HG03045 (cell line): Measurements from ENCODE around the gene CBX5.
"Not testable (repeated sequence)": the region's sequence is repeated elsewhere in the genome, so short reads cannot be mapped to it uniquely, and the experiment has no call there.

Experiments used
- ATAC-seq: cut with Tn5 transposase; IDR thresholded peaks from one replicate; pipeline ENCODE4 v1.9.1; 2021; ENCODE audit warnings: mild to moderate bottlenecking, moderate library complexity; ENCODE audit not compliant: unreplicated experiment

The CBX5 gene

DNA sequence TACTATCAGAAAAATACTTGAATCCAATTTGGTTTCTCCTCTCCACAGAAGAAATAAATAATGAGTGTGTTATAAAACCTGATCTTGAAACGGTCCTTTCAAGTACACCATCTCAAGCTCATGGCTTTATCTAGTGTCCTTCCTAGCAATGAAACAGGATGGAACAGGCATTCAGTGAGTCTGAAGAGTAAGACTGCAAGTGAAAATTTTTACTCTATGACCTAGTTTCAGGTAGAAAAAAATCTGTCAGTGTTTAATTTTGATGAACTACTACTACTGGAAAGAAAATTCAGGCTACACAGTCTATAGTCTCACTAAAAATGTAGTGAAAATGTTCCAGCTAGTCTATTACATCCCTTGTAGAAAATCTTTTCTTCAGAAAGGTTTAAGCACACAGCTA lies 7.7 kb downstream of the CBX5 start:
- ATAC-seq: no peak

- no peak for ATAC-seq
Measured at GRCh38 chr12:54270345-54270744, 9.6 kb downstream of the CBX5 start.

DNA sequence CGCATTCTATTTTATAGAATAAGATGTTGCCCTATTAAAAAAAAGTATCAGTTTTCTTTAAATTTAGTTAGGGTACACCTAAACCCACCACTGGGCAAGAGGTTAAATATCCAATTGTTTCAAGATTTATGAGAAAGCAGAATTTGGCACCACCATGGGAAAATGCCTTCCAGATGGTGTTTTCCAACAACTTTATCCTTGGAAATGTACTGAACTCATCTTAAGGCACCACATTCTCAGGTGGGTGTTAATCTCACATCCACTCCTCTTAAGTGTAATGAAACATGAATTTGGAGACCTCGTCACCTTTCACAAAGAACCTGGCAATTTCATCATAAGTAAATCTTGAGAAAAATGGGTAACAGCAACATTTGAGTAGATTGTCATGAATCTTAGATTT lies 13.1 kb downstream of the CBX5 start:
- no peak for ATAC-seq

- no peak for ATAC-seq
Measured at GRCh38 chr12:54265364-54265812, 14.5 kb downstream of the CBX5 start.

DNA sequence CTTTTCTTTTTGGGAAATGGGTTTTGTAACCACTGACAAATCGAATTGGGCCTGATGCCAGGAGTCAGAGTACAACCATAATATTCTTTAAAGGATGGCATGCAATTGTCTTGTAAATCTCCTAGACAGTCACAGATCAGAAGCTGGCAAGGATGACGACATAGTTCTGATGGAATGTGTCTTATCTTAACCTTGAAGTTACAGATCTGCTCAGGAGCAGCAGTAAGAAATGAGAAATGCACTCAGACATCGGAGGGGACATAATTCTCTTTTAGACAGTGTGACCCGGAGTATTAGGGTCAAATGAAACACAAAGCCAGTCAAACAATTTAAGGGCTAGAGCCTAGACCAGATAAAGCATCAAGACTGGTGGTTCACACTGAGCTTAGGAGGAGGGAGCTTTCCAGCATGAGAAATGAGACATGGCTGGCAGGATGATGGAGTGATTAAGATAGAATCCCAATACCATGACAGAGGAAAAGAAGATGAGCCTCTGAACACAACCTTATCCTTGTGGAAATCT lies 17.5 kb downstream of the CBX5 start:
- ATAC-seq: no peak

DNA sequence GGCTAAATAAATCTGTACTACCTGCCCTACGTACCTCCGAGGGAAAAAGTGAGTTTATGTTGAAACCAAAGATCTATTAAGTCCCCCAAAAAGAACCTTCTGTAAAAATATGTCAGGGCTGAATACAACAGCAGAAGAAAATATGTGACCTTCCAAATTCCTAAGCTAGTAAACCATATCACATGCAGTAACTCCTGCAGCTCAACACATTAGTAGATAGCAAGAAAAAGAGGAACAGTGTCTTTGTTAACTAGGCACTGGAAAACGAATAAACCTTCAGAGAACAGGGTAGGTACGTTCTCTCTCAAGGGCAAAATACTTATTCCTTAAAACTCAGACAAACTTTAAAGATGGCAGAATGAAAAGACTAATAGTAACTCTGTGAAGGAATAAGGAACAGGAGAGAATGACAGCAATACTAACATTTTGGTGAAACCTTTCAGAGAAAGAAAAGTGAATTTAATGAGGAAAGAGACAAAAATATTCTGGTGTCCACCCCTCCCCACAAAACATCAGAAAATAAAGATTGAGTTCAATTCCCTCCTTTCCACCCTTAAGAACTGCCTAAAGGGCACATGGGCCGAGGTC lies 18.0 kb downstream of the CBX5 start:
- ATAC-seq: no peak

DNA sequence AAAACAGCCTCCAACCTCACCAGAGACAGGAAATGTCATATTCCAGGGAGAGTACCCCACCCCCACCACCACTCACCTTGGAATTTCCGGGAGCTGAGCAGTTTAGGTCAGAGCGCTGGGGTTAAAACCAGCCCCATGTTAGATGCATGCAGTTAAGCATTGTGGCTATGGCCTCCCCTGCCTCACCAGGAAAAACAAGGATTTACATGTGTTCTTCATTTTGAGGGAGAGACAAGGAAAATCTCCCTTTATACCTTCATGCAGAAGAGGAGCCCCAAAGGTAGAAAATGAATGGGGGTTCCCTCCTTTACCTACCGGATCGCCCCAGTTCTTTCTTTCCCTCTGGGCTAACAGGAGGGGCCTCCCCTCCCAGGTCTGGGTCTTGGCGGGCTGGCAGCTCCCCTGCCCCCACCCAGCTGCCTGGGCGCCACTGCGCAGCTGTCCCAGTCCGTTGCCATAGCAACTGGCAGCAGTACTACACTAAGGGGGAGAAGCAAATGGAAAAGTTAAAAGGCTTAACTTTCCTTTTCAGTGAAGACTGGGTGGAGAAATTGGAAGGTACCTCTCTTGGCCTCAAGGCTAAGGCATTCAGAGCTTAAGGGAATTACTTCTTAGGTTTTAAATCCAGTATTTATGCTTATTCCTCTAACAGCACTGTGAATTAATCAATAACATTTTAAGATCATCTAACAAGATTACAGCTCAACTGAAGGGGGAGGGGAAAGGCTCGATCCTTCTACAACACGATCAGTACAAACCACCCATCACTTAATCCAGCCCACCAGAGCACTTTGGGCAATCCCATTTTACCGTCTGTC lies 20.5 kb downstream of the CBX5 start:
- peak; percentile 81 for ATAC-seq

GRCh38 chr12:54258201-54258681 lies 21.7 kb downstream of the CBX5 start:
- no peak for ATAC-seq

GRCh38 chr12:54257332-54257731 lies 22.6 kb downstream of the CBX5 start:
- no peak for ATAC-seq

GRCh38 chr12:54253240-54253639 lies 26.7 kb downstream of the CBX5 start:
- no peak for ATAC-seq

- ATAC-seq: no peak
Measured at GRCh38 chr12:54251667-54252284, 28.1 kb downstream of the CBX5 start.

DNA sequence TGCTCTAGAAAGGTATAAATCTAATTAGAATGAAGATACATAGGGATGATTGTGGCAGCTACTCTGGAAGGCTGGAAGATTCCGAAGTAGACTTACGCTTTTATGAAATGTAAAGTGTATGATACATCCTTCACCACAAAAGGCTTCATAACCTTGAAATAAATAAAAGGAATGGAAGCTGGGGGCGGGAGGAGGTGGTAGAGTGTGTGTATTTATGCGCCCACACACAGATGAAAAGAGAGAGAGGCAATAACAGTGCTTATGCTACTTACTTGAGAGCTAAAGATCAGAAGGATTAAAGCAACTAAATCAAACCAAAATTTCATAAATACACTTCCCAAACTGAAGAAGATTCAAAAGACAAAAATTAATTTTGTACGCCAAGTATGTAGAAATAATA lies 30.4 kb downstream of the CBX5 start:
- ATAC-seq: no peak

DNA sequence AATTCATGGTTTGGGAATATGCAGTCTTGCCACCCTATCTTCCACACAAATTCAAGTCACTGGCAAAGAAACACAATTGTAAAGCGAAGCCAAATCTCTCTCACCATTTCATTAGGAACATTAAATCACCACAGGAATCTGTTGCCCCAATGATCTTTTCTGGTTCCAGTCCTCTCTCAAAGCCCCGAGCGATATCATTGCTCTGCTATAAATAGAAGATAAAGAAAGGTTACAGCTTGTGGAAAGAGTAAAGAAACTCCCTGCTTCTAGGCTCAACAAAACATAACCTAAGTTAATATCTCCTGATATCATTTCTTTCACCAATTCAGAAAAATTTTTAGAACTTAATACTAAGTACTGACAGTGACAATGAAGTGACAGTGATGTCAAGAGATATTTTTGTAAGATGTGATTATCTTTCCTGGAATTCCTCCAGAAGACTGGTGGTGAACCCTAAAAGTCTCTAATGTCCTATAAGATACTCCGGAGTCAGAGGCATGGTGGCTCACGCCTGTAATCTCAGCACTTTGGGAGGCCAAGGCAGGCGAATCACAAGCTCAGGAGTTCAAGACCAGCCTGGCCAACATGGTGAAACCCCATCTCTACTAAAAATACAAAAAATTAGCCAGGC lies 33.8 kb downstream of the CBX5 start:
- no peak for ATAC-seq

GRCh38 chr12:54240971-54241588 lies 38.8 kb downstream of the CBX5 start:
- peak; percentile 71 for ATAC-seq

DNA sequence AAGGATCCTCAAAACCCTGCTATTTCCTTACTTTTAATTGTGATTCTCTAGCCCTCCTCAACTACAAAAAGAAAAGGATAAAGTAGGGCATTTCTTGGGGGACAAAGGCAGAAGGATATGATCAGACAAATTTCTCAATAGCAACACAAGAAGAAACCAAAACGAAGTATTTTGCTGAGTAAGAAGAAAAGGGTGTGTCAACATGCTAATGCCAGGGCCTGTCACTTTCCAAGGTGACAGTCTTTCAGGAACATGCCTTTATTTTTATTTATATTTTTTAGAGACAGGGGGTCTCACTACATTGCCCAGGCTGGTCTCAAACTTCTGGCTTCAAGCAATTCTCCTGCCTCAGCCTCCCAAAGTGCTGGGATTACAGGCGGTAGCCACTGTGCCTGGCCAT lies 39.8 kb downstream of the CBX5 start:
- ATAC-seq: no peak

DNA sequence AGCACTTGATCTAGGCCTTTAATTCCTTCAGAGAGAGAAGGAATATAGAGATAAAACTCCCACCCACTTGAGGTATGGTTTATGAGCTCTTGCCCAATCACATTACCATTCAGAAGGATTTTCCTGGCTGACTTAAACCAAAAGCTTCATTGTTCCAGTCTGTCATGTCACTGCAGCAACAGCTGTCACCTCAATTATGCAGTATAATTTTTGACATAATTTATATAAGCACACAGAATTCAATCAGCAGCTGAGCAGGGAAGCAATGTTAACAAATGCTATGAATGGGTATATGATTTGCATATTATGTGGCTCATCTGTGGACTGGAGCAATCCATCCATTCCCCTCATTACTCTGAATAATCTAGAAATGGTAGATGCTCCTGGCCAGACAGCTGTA lies 40.3 kb downstream of the CBX5 start:
- no peak for ATAC-seq

GRCh38 chr12:54238531-54238930 lies 41.4 kb downstream of the CBX5 start:
- ATAC-seq: no peak

DNA sequence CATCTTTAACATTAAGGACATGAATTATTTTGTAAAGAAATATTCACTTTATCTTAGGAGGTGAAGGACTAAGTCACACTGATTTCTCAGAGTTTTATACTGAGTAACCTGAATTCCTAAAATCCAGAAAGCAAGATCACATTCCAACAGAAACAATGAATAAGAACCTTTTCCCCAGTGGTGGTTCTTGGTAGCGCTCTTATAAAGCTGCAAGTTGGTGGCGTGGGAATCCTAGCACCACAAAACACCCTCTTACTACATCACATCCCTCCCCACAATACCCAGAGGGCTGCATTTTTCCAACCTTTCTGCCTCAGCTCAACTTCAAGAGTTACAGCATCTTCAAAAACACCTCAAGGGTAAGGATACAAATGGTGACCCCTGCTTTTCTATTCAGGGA lies 47.1 kb downstream of the CBX5 start:
- ATAC-seq: no peak

GRCh38 chr12:54231269-54231668 lies 48.7 kb downstream of the CBX5 start:
- not testable (repeated sequence) for ATAC-seq

DNA sequence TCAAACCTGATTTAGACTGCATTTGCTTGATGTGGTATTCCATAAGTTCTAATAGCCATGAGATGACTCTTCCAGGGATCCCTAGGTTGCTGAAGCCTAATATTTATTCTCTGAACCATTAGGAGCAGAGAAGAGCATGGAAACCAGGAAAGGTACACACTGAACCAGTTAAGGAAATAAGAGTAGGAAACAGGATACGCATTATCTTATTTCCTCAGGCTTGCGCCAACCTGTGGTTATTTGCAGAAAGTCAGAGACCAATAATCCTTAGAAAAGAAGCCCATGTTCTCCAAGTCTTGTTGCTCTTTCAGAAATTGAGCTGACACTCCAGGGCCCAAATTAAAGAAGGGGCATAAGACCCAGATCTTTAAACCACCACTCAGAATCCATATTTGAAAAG lies 49.4 kb downstream of the CBX5 start:
- ATAC-seq: no peak
